ENCODE data around the gene SLC25A21. TPM values are rescaled to one million over a fixed set of nuclear protein-coding genes. Genes with fewer than 3 reads are reported as not detected.
A peak's percentile ranks its signal among the peaks of the same experiment; 100 is the strongest.

SLC25A21 gene
- total and polyA plus RNA-seq, 7 donors, result 0.07 to 0.37 (median 0.18) TPM; not detected in 1

DNA sequence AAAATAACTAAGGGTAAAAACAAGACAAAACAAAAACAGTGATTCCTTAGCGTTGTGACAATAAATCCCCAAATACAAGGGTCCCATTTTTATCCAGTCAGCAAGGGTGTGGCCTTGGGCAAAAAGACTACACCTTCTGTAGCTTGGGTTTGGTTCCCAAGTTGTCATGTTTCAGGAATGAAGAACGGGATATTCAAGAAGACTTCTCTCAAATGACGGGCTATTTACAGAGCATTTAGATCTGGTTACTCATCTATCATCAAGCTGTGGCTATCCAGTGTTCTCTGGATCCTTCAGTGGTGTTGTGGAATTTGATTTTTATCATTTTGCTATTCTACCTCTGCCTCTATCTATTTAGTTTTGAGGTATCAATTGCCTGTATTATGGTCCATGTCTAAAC is 219.7 kb downstream of the SLC25A21 start:
- ATAC-seq, result peak in 3 of 4 donors; percentile 57 to 83 (median 61)
- Histone ChIP-seq H3K27ac (no peak overlapping the region), H3K27me3 (ENCODE audit: insufficient read depth in 3 of 3, low read length in 2 of 3) (no peaks in the 10 kb centered on the region), H3K9me3 (no peaks in the 10 kb centered on the region), H3K36me3 (ENCODE audit: insufficient read depth in 1 of 2, low read depth in 1 of 2) (no peaks in the 10 kb centered on the region), H3K4me3 (no peak overlapping the region), H3K4me1 (no peaks in the 10 kb centered on the region)
- no peak for DNase-seq
- 35 to 51% (median 37%) methylated on average over 3 of the region's 3 CpGs for whole genome bisulfite sequencing, 3 donors
- intact Hi-C loops (cut with DNase I), result no loop called here
- TF ChIP-seq, protein P1, sequence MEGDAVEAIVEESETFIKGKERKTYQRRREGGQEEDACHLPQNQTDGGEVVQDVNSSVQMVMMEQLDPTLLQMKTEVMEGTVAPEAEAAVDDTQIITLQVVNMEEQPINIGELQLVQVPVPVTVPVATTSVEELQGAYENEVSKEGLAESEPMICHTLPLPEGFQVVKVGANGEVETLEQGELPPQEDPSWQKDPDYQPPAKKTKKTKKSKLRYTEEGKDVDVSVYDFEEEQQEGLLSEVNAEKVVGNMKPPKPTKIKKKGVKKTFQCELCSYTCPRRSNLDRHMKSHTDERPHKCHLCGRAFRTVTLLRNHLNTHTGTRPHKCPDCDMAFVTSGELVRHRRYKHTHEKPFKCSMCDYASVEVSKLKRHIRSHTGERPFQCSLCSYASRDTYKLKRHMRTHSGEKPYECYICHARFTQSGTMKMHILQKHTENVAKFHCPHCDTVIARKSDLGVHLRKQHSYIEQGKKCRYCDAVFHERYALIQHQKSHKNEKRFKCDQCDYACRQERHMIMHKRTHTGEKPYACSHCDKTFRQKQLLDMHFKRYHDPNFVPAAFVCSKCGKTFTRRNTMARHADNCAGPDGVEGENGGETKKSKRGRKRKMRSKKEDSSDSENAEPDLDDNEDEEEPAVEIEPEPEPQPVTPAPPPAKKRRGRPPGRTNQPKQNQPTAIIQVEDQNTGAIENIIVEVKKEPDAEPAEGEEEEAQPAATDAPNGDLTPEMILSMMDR (IDR thresholded peaks at IDR 0.05), result no peak

DNA sequence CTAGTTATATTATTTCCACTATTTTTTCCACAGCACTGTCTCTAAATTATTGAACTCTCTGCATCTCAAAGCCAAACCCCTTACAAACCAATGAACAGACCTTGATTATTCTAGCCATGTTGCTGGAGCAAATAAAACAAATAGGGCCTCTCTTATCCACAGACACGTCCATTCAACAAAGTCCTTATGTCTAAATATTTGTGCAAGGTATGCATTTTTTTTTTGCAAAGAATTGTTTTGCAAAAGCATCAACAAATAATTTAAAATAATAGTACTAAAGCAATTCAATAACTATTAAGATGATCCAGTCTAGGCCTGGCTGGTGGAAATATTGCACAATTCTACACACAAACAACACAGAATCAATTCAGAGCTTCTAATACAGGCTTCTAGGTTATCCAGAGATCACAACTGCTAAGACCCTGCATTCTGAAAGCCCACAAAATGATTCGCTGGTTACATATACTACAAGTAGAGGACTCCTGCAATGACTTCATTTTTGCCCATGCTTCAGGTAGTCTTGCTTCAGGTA is 221.0 kb downstream of the SLC25A21 start:
- TF ChIP-seq, protein P1 (IDR thresholded peaks at IDR 0.05), result no peak
- WGBS, 3 donors, result 84 to 89% (median 85%) methylated on average over 2 of the region's 2 CpGs
- intact Hi-C loops (cut with DNase I), result no loop called here
- Histone ChIP-seq H3K4me1 (no peaks in the 10 kb centered on the region), H3K27ac (no peak overlapping the region), H3K4me3 (no peak overlapping the region), H3K36me3 (ENCODE audit: insufficient read depth in 1 of 2, low read depth in 1 of 2) (no peaks in the 10 kb centered on the region), H3K27me3 (ENCODE audit: insufficient read depth in 3 of 3, low read length in 2 of 3) (no peaks in the 10 kb centered on the region), H3K9me3 (no peaks in the 10 kb centered on the region)
- DNase-seq, result no peak
- no peak for ATAC-seq

DNA sequence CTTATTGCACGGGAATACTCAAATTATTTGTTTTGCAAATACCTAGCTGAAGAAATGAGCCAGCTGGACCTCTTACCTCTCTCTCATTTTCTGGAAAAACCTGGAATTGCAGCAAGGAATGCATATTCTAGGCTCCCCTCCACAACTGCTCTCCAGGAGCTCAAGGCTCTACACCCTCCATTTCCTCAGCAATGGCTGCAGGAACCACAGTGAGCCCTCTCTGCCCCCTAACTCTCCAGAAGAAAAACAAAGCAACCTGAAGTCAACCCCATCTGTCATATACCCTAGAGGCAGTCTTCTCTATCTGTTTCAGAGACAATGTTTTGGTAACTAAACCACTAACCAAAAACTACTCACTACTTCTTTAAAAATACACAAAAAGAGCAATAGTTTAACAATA is 221.6 kb downstream of the SLC25A21 start:
- WGBS, 3 donors, result 74 to 92% (median 81%) methylated on average over 1 of the region's 1 CpG
- no peaks in the 10 kb centered on the region for H3K27me3 ChIP-seq (ENCODE audit: insufficient read depth in 3 of 3, low read length in 2 of 3)
- intact Hi-C loops (cut with DNase I), result no loop called here
- H3K27ac ChIP-seq, result no peak overlapping the region
- ATAC-seq, result no peak
- TF ChIP-seq, protein P1 (IDR thresholded peaks at IDR 0.05), result no peak
- no peak overlapping the region for H3K4me3 ChIP-seq
- no peaks in the 10 kb centered on the region for H3K4me1 ChIP-seq
- no peaks in the 10 kb centered on the region for H3K36me3 ChIP-seq (ENCODE audit: insufficient read depth in 1 of 2, low read depth in 1 of 2)
- no peak for DNase-seq
- H3K9me3 ChIP-seq, result no peaks in the 10 kb centered on the region

DNA sequence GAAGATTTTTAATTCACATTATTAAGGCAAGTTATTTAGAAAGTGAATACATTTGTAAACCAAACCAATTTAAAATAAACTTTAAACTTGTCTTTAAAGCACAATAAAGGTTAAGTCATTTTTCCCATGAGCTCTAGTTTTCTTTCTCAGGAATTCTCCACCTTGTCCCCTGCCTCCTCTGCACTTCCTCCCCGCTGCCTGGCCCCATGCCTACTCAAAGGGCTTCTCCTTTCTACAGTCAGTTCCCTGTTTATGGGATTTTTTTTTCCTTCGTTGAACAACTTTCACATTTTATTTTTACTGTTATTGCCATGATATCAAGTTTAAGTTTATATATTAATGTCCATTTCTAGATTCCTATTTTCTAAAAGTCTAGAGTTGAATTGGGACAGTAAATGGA is 223.0 kb downstream of the SLC25A21 start:
- DNase-seq (no peak), ATAC-seq (no peak)
- H3K27ac ChIP-seq, result no peak overlapping the region
- H3K36me3 ChIP-seq (ENCODE audit: insufficient read depth in 1 of 2, low read depth in 1 of 2), result no peaks in the 10 kb centered on the region
- no peaks in the 10 kb centered on the region for H3K9me3 ChIP-seq
- intact Hi-C loops (cut with DNase I), result loop anchor here in 1 of 2 donors (10.0 kb wide), 1 partner anchor 395 kb away; no protein-coding TSS in a partner anchor
- no peak overlapping the region for H3K4me3 ChIP-seq
- no peaks in the 10 kb centered on the region for H3K4me1 ChIP-seq
- H3K27me3 ChIP-seq (ENCODE audit: insufficient read depth in 3 of 3, low read length in 2 of 3), result peaks cover 0 to 4% (median 0%) of the 10 kb centered on the region in 3 donors
- 75 to 76% (median 75%) methylated on average over 2 of the region's 2 CpGs for WGBS, 3 donors
- TF ChIP-seq, protein P1 (IDR thresholded peaks at IDR 0.05), result no peak

Data from psoas muscle (tissue), 8 donors.